Ishikawa (cell line): ENCODE results near the gene LCN1.

Experiments used
- CEBPB ChIP-seq: IDR thresholded peaks from 2 replicates; pipeline ENCODE4 v1.6.1; 2012
- CREB1 ChIP-seq: IDR thresholded peaks from 2 replicates; pipeline ENCODE4 v1.6.1; 2012; ENCODE audit warnings: low read depth
- EGR1 ChIP-seq: IDR thresholded peaks from 2 replicates; pipeline ENCODE4 v1.6.1; 2012
- EP300 ChIP-seq: IDR thresholded peaks from 2 replicates; pipeline ENCODE4 v1.6.1; 2012; ENCODE audit warnings: borderline replicate concordance
- FOXM1 ChIP-seq: IDR thresholded peaks from 2 replicates; pipeline ENCODE4 v1.6.1; 2012; ENCODE audit warnings: low read depth, borderline replicate concordance
- NFIC ChIP-seq: IDR thresholded peaks from 2 replicates; pipeline ENCODE4 v1.6.1; 2012
- RAD21 ChIP-seq: IDR thresholded peaks from 2 replicates; pipeline ENCODE4 v1.6.1; 2012; ENCODE audit warnings: low read depth
- TAF1 ChIP-seq: IDR thresholded peaks from 2 replicates; pipeline ENCODE4 v1.6.1; 2012; ENCODE audit warnings: low read depth, mild to moderate bottlenecking
- TCF12 ChIP-seq: IDR thresholded peaks from 2 replicates; pipeline ENCODE4 v1.6.1; 2012; ENCODE audit warnings: low read depth
- TEAD4 ChIP-seq: IDR thresholded peaks from 2 replicates; pipeline ENCODE4 v1.6.1; 2012
- YY1 ChIP-seq: IDR thresholded peaks from 2 replicates; pipeline ENCODE4 v1.6.1; 2012; ENCODE audit warnings: low read depth
- ZBTB7A ChIP-seq: IDR thresholded peaks from 2 replicates; pipeline ENCODE4 v1.6.1; 2012; ENCODE audit warnings: low read depth
- TF ChIP-seq, protein P1 (sequence below): IDR thresholded peaks from 2 replicates; pipeline ENCODE4 v1.6.1; 2012; ENCODE audit warnings: low read depth, mild to moderate bottlenecking
- TF ChIP-seq, protein P2 (sequence below): IDR thresholded peaks from 2 replicates; pipeline ENCODE4 v1.6.1; 2012
- TF ChIP-seq, protein P3 (sequence below): IDR thresholded peaks from 2 replicates; pipeline ENCODE4 v1.6.1; 2012

Gene LCN1

DNA sequence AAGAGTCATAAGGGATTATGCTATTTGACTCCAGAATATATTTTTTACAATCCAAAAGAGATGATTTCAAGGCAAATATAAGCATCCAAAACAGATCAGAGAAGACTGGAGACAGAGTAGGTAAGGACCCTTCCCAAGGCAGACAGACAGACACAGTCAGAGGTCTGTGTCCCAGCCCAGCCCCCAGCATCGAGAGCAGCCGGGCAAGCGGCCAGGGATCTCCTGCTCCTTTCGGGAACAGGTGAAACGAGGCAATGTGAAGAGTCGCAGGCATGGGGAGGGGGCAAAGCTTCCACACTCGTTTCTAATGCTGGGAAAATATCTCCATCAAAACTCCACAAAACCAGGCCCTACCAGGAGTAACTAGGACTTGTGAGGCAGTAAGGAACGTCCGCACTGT is 46.1 kb downstream of the LCN1 start:
- TF ChIP-seq, protein P1, sequence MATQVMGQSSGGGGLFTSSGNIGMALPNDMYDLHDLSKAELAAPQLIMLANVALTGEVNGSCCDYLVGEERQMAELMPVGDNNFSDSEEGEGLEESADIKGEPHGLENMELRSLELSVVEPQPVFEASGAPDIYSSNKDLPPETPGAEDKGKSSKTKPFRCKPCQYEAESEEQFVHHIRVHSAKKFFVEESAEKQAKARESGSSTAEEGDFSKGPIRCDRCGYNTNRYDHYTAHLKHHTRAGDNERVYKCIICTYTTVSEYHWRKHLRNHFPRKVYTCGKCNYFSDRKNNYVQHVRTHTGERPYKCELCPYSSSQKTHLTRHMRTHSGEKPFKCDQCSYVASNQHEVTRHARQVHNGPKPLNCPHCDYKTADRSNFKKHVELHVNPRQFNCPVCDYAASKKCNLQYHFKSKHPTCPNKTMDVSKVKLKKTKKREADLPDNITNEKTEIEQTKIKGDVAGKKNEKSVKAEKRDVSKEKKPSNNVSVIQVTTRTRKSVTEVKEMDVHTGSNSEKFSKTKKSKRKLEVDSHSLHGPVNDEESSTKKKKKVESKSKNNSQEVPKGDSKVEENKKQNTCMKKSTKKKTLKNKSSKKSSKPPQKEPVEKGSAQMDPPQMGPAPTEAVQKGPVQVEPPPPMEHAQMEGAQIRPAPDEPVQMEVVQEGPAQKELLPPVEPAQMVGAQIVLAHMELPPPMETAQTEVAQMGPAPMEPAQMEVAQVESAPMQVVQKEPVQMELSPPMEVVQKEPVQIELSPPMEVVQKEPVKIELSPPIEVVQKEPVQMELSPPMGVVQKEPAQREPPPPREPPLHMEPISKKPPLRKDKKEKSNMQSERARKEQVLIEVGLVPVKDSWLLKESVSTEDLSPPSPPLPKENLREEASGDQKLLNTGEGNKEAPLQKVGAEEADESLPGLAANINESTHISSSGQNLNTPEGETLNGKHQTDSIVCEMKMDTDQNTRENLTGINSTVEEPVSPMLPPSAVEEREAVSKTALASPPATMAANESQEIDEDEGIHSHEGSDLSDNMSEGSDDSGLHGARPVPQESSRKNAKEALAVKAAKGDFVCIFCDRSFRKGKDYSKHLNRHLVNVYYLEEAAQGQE = no peak
- TF ChIP-seq TAF1 = no peak
- TF ChIP-seq FOXM1 = no peak
- no peak for TF ChIP-seq TCF12
- TF ChIP-seq CEBPB = no peak
- TF ChIP-seq, protein P2, sequence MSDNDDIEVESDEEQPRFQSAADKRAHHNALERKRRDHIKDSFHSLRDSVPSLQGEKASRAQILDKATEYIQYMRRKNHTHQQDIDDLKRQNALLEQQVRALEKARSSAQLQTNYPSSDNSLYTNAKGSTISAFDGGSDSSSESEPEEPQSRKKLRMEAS = no peak
- TF ChIP-seq TEAD4 = no peak
- no peak for TF ChIP-seq ZBTB7A
- no peak for TF ChIP-seq YY1
- no peak for TF ChIP-seq CREB1
- TF ChIP-seq EGR1 = no peak
- no peak for TF ChIP-seq RAD21

DNA sequence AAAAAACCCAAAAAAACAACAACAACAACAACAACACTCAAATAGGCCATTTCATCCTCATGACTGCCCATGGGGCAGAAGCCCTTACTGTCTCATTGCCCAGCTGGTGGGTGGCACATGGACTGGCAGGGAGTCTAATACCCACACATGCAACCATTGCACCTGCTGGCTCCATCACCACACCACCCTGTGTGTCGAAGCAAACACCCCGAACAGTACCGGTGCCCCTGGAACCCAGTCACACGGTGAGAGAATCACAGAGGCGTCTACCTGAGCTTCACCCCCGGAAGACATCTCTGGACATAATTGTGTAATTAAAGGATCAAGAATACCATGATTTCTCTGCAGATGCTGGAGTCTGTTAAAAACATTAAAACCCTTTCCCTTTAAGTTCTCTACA is 46.8 kb downstream of the LCN1 start:
- TF ChIP-seq CEBPB (no peak), TEAD4 (no peak), TAF1 (no peak), EGR1 (no peak), EP300 (no peak), TCF12 (no peak), ZBTB7A (no peak)

DNA sequence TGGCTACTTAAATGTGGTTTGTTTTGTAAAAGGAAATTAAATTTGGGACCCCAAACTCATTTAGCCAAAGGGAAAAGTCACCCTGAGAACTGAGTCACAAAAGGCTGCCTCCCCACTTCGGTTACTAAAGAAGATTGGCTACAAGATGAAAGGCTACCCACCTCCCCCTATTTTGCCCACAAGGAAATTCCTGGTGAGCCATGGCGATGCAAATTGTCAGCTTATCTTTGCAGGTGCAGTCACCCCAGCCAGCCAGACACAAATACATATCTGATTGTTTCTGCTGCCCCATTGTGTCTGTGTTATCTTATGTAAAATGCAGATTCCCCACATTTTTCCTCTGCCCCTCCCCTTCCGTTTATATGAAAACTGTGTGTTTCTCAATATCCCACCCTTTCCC is 49.2 kb downstream of the LCN1 start:
- TF ChIP-seq, protein P2 = no peak
- TF ChIP-seq ZBTB7A (no peak), TCF12 (no peak), CREB1 (no peak), RAD21 (no peak), CEBPB (no peak), YY1 (no peak), FOXM1 (no peak), NFIC (no peak), TEAD4 (no peak), TAF1 (no peak), EGR1 (no peak), EP300 (no peak)
- TF ChIP-seq, protein P1 = no peak
- TF ChIP-seq, protein P3, sequence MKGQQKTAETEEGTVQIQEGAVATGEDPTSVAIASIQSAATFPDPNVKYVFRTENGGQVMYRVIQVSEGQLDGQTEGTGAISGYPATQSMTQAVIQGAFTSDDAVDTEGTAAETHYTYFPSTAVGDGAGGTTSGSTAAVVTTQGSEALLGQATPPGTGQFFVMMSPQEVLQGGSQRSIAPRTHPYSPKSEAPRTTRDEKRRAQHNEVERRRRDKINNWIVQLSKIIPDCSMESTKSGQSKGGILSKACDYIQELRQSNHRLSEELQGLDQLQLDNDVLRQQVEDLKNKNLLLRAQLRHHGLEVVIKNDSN = no peak

DNA sequence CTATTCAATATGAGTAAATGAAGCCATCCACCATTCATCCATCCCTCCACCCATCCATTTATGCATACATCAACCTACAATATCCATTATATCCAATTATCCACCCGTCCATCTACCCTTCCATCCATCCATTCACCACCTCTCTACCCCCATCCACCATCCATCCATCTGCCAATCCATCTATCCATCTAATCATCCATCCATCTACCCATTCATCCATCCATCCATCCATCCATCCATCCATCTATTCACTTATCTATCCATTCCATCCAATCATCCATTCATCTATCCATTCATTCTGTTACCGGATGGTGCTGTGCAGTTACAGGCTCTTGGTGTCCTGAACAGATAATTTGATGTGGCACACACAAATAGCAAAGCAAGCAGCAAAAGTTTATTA is 51.0 kb downstream of the LCN1 start:
- no peak for TF ChIP-seq EP300
- TF ChIP-seq, protein P1 = no peak

DNA sequence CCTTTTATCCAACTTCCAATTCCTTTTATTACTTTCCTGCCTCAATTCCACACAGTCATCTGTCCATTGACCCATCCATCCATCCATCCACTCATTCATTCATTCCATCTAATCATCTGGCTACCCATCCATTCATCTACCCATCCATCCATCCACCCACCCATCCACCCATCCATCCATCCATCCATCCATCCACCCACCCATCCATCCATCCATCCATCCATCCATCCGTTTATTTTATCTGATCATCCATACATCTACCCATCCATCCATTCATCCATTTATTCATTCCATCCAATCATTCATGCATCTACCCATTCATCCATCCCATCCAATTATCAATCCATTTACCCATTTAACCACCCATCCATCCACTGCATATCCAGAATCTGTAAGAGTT is 51.9 kb downstream of the LCN1 start:
- no peak for TF ChIP-seq NFIC
- TF ChIP-seq, protein P1 = no peak
- TF ChIP-seq RAD21 = no peak
- TF ChIP-seq YY1 = no peak
- no peak for TF ChIP-seq EGR1
- TF ChIP-seq TEAD4 = no peak
- no peak for TF ChIP-seq FOXM1
- TF ChIP-seq TCF12 = no peak
- no peak for TF ChIP-seq EP300
- TF ChIP-seq TAF1 = no peak
- TF ChIP-seq ZBTB7A = no peak
- no peak for TF ChIP-seq CEBPB
- no peak for TF ChIP-seq CREB1
- TF ChIP-seq, protein P2 = no peak
- TF ChIP-seq, protein P3 = no peak
